GM19240 (cell line): Measurements from ENCODE around the gene EFNA5.

ENCODE experiments used
- DNase-seq: peaks from one replicate; pipeline ENCODE4 v3.0.0; 2011; ENCODE audit warnings: low spot score; ENCODE audit not compliant: insufficient read length

EFNA5 gene

GRCh38 chr5:107548477-107548876 lies 122.3 kb downstream of the EFNA5 start:
- DNase-seq = no peak

DNA sequence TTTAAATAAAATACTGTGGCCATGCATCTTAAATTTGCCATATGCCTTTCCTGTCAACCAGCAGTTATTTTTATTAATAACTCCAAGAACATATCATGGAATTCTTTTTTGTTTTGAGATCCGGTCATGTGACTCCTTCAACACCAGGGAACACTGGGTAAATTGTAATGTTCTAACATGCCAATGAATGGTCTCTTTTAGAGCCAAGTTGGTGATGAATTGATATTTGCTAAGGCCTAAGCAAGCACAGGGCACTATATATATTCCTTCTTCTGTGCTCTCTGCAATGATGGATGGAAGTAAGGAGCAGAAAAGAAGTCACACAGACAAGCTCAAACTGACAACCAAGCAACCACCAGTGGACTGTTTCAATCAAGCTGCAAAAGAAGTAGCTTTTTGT lies 124.0 kb downstream of the EFNA5 start:
- no peak for DNase-seq

GRCh38 chr5:107545486-107545885 lies 125.3 kb downstream of the EFNA5 start:
- DNase-seq = no peak

GRCh38 chr5:107544967-107545366 lies 125.8 kb downstream of the EFNA5 start:
- DNase-seq = no peak

DNA sequence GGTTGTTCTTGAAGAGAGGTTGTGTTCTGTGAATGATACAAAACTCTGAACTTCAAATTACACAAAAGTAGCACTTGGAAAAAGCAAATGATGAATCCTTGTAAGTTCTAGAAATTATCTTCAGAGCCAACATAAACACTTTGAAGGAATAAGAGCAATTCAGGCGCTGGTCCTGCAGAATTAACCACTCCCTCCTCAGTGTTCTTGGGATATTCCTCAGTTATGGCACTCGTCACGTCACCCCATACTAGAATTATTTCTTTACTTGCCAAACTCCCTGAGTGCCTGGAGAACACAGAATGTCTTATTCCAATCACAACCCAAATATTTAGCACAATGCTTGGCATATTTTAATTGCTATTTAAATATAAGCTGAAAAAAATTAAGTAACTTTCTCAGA lies 126.3 kb downstream of the EFNA5 start:
- no peak for DNase-seq

GRCh38 chr5:107543868-107544267 lies 126.9 kb downstream of the EFNA5 start:
- DNase-seq = no peak

DNA sequence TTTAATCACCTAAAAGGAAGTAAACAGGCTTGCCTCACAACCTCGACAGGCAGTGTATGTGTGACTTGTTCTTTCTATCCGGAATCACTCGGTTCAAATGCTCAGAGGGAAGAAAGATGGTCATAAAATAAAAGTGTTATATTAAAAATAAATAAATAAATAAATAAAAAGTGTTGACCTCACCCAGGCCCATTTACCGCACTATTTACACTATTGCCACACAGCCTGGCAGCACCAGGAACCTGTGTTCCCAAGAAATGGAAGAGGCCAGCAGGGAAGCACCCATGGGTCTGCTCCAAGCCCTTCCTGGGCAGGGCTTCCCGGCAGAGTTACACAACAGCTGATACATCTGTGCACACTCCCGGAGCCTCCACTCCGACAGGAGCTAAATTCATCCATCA lies 127.9 kb downstream of the EFNA5 start:
- DNase-seq = no peak

- no peak for DNase-seq
Measured at GRCh38 chr5:107542428-107542827, 128.3 kb downstream of the EFNA5 start.

DNA sequence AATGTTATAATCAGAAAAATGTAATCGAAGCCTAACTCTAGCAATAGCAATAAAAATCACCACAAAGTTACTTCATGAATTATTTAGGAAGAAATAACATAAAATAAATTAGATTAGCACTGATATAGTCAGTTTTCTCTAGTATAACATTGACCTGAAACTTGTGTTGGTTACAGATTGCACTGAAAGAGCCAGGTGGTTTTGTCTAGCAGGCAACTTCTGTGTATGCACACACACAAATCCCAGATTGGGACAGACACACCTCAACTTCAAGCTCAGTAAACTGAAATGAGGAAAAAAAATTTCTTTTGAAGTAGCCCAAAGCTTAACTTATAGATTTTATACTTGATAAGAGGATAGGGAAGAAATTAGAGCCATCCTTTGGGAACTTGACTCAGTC lies 129.3 kb downstream of the EFNA5 start:
- no peak for DNase-seq

- DNase-seq = no peak
Measured at GRCh38 chr5:107539726-107540330, 130.9 kb downstream of the EFNA5 start.

DNA sequence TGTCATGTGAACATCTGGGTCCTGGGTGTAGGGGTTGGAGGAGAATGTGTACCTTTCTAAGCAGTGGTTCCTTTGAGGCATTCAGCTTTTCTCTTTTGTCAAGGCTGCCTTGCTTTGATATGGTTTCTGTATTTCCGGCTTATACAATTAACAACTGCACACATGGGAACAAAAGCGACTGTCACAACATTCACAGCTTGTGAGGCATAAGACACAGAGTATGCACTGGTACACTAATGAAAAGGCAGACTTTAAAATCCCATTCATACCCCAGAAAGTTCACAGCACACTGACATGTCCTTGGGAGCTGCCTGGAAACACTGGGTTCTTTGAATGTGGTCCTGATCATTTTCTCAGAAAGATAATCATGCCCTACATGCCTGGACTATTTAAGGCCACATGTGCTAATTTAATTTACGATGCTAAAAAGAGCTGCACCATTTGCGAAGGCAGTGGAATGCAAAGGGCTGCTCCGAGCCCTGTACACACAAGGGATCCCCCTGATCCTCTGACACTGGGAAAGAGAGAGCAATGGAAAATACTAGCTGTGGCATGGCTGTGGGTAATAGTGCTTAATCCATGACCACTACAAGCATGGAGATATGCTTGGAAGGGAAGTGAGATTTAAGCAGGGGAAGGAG lies 131.8 kb downstream of the EFNA5 start:
- no peak for DNase-seq

DNA sequence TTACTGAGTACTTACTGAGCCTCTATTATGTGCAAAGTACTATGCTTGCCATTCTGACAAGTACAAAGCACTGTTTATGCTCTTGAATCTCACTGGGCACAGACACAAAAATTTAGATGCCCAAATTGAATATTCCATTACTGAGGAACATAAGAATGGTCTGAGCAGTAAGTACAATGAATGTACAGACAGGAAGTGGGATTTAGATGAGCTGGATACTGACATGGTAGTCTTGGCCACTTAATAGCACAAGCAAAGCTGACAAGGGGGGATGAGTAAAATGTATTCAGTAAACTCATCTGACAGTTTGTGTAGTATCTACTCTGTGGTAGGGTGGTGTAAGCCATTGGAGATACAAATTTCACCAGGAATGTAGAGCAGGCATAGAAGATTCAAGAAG lies 132.4 kb downstream of the EFNA5 start:
- DNase-seq = no peak

DNA sequence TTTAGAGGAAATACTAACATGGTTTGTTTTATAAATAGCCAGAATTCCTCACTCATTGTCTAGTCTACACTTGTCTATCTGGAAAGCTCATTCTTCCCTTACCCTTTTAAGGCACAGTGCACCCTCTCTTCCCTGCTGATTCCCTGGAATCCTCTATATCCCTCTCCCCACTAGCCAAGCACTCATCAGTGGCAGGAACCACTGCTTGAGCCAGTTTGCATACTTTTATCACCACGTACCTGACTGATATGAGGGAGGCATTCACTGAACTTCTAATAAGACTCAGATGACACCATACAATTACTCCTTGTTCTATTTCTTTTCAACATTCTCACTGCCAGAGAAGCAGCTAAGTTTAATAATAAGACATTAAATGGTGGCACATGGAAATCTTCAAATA lies 134.9 kb downstream of the EFNA5 start:
- no peak for DNase-seq

- DNase-seq = no peak
Measured at GRCh38 chr5:107533910-107534876, 136.5 kb downstream of the EFNA5 start.

GRCh38 chr5:107532916-107533315 lies 137.8 kb downstream of the EFNA5 start:
- no peak for DNase-seq

- no peak for DNase-seq
Measured at GRCh38 chr5:107532169-107532878, 138.4 kb downstream of the EFNA5 start.

DNA sequence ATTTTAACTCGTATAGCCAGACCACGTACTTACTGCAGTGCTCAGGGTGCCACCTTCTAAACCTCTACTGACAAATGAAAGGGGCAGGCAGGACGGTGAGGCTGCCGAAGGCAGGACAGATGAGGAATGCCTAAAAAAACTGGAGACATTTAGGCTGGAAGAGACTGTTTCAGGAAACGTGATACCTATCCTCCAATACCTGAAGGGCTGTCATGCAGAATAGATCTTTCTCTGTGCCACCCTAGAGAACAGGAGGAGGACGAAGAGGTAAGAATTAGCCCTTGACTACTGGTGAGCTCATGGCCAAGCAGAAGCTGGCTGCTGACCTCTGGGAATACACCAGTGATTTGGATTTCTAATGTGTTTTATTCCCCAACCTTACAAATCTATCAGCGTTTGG lies 139.4 kb downstream of the EFNA5 start:
- no peak for DNase-seq

GRCh38 chr5:107529618-107530017 lies 141.1 kb downstream of the EFNA5 start:
- DNase-seq = no peak

- DNase-seq = no peak
Measured at GRCh38 chr5:107526270-107526937, 144.3 kb downstream of the EFNA5 start.

DNA sequence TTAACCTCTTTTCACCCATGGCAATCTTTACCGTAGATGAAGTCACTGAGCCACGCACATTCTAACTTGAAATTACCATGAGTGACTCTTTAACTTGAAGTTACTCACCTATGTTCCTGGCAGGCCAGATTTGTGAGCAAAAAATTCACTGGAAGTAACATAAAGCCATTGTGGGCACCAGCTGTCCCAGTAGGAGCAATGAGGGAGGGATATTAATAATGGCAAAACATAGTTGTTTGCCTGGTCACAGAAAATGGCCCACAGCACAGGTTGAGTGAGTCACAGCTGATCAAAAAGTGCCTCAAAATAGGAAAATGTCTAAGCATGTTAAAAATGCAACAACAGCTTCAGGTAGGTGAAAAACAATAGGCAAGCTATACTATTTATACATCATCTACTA lies 146.6 kb downstream of the EFNA5 start:
- no peak for DNase-seq

- DNase-seq = no peak
Measured at GRCh38 chr5:107523029-107523680, 147.6 kb downstream of the EFNA5 start.
